ENCODE measurements around the gene LCN10. TPM values are rescaled to one million over a fixed set of nuclear protein-coding genes. Genes with fewer than 3 reads are reported as not detected.

The LCN10 gene
- total and polyA plus RNA-seq, 2 donors (not counting 3 experiments of a cell fraction or from before 2014, with no cell fraction given): not detected

DNA sequence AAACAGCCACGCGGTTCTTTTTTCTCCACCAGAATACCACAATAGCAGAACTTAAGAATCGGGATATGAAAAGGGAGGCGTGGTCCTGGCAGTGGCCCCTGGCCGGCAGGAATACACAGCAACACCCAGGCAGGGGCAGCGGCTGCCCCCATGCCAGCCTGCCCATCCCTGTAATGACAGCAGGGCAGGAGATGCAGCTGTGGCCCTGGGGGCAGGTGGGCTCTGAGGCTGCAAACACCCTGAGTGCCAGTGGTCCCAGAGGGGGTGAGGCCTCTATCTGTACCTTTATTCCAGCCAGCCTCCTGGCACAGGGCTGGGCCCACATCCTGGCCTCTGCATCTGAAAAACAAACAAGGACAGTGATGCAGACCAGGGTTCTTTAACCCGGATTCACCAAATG, 18.0 kb downstream of the LCN10 start:
- H3K27me3 ChIP-seq (ENCODE audit: control insufficient read depth in 2 of 2, insufficient read depth in 2 of 2, low read length in 2 of 2): no peaks in the 10 kb centered on the region
- no peak overlapping the region for H3K9ac ChIP-seq (replicated peaks; ENCODE audit: extremely low read depth, insufficient read depth, low read length)
- intact Hi-C loops (cut with micrococcal nuclease) (loop anchor here (2.0 to 5.0 kb wide), 2 partner anchors 52 to 68 kb away; partner anchors contain the start of gene TMEM141), dilution Hi-C loops (cut with MboI; ENCODE audit: extremely low pct_ligation_motif_present, low sequenced_read_pairs) (no loop called here)
- no peak overlapping the region for H3K4me3 ChIP-seq (replicated peaks in 1 of 3; ENCODE audit: insufficient read depth in 1 of 3, low read depth in 1 of 3, low read length in 3 of 3)
- H3K9me3 ChIP-seq (replicated peaks; ENCODE audit: control insufficient read depth, insufficient read depth, low read length): no peaks in the 10 kb centered on the region
- peak overlapping the region; percentile 8 for H3K4me2 ChIP-seq (ENCODE audit: insufficient read depth, low read length)
- H3K79me2 ChIP-seq (ENCODE audit: control insufficient read depth, insufficient read depth, low read length): peaks cover 79% of the 10 kb centered on the region
- POLR2A ChIA-PET: no interaction called here
- peak; percentile 48 for FAIRE-seq
- BruUV-seq (replicated peaks): no TSS peak
- H2AFZ ChIP-seq (ENCODE audit: low read depth, low read length): no peak overlapping the region
- H3K4me1 ChIP-seq (ENCODE audit: control insufficient read depth, extremely low read depth, insufficient read depth, low read length): peaks cover 59% of the 10 kb centered on the region
- CTCF ChIA-PET: interaction anchor here (0.9 kb wide), 1 partner anchor 9 kb away, joined by 3 read pairs; no protein-coding TSS in a partner anchor
- H3K27ac ChIP-seq (ENCODE audit: insufficient read depth, low read depth, low read length): no peak overlapping the region
- no peak for DNase-seq (ENCODE audit: low read depth, low spot score)
- H3K36me3 ChIP-seq (ENCODE audit: control insufficient read depth in 2 of 2, extremely low read depth in 1 of 2, insufficient read depth in 2 of 2, low read length in 2 of 2): peaks cover 12 to 36% of the 10 kb centered on the region in 2 experiments
- H3K9me1 ChIP-seq (replicated peaks; ENCODE audit: control insufficient read depth, extremely low read depth, insufficient read depth, low read length): no peaks in the 10 kb centered on the region
- no peaks in the 10 kb centered on the region for H4K20me1 ChIP-seq (replicated peaks; ENCODE audit: control insufficient read depth, extremely low read depth, insufficient read depth, low read length)
- TF ChIP-seq POLR2A (IDR thresholded peaks at IDR 0.05; ENCODE audit: low read depth, low read length) (peak; percentile 49), POLR2AphosphoS5 (IDR thresholded peaks at IDR 0.05; ENCODE audit: insufficient read depth, low read depth, low read length) (peak; percentile 69), EZH2 (IDR thresholded peaks at IDR 0.05; ENCODE audit: borderline replicate concordance, low read depth, low read length, severe bottlenecking) (no peak)

DNA sequence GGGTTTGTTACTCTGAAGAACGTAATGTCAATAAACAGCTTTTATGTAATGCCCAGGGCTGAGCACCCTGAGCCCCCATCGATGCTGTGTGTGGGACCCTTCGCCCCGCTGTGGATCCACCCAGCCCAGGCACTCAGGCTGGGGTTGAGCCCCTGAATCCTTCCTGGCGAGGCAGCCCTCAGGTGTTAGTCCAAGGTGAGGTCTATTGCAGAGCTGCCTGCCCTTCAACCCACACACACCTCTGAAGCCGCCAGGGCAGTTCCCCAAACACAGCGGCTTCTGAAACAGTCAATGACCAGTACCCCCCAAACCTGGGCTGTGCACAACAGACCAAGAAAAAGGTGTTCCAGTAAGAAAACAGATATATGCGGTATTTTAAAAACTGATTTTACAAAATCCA, 18.8 kb downstream of the LCN10 start:
- Histone ChIP-seq H3K9me3 (replicated peaks; ENCODE audit: control insufficient read depth, insufficient read depth, low read length) (no peaks in the 10 kb centered on the region), H2AFZ (ENCODE audit: low read depth, low read length) (no peak overlapping the region), H4K20me1 (replicated peaks; ENCODE audit: control insufficient read depth, extremely low read depth, insufficient read depth, low read length) (no peaks in the 10 kb centered on the region), H3K9ac (replicated peaks; ENCODE audit: extremely low read depth, insufficient read depth, low read length) (no peak overlapping the region), H3K4me2 (ENCODE audit: insufficient read depth, low read length) (peak overlapping the region; percentile 17), H3K4me3 (replicated peaks in 1 of 3; ENCODE audit: insufficient read depth in 1 of 3, low read depth in 1 of 3, low read length in 3 of 3) (no peak overlapping the region), H3K36me3 (ENCODE audit: control insufficient read depth in 2 of 2, extremely low read depth in 1 of 2, insufficient read depth in 2 of 2, low read length in 2 of 2) (peaks cover 12 to 36% of the 10 kb centered on the region in 2 experiments), H3K27me3 (ENCODE audit: control insufficient read depth in 2 of 2, insufficient read depth in 2 of 2, low read length in 2 of 2) (no peaks in the 10 kb centered on the region), H3K4me1 (ENCODE audit: control insufficient read depth, extremely low read depth, insufficient read depth, low read length) (peaks cover 62% of the 10 kb centered on the region), H3K27ac (ENCODE audit: insufficient read depth, low read depth, low read length) (no peak overlapping the region), H3K79me2 (ENCODE audit: control insufficient read depth, insufficient read depth, low read length) (peaks cover 78% of the 10 kb centered on the region), H3K9me1 (replicated peaks; ENCODE audit: control insufficient read depth, extremely low read depth, insufficient read depth, low read length) (no peaks in the 10 kb centered on the region)
- CTCF ChIA-PET: no interaction called here
- FAIRE-seq (no peak), DNase-seq (ENCODE audit: low read depth, low spot score) (no peak)
- POLR2A ChIA-PET: no interaction called here
- dilution Hi-C loops (cut with MboI; ENCODE audit: extremely low pct_ligation_motif_present, low sequenced_read_pairs) (no loop called here), intact Hi-C loops (cut with micrococcal nuclease) (loop anchor here (2.0 kb wide), 1 partner anchor 51 kb away; no protein-coding TSS in a partner anchor)
- peak; percentile 42 for TF ChIP-seq POLR2A (IDR thresholded peaks at IDR 0.05; ENCODE audit: low read depth, low read length)
- no peak for TF ChIP-seq POLR2AphosphoS5 (IDR thresholded peaks at IDR 0.05; ENCODE audit: insufficient read depth, low read depth, low read length)
- BruUV-seq (replicated peaks): no TSS peak
